ENCODE measurements around the gene WWOX.

- no peak for TF ChIP-seq CTCF (IDR thresholded peaks at IDR 0.05; ENCODE audit: low read length)
- TF ChIP-seq EZH2phosphoT487 (IDR thresholded peaks at IDR 0.05; ENCODE audit: low read length), result no peak
- TF ChIP-seq EZH2 (optimal IDR thresholded peaks at IDR 0.05; ENCODE audit: low read depth, low read length), result no peak
Measured at GRCh38 chr16:79162977-79163376, 1063.5 kb downstream of the WWOX start.

Data from MM.1S (cell line).